GM12891 (cell line): Measurements from ENCODE around the gene ZBTB20.

Experiments
- PAX5 ChIP-seq: IDR thresholded peaks from 2 replicates; pipeline ENCODE4 v1.6.1; 2011; ENCODE audit warnings: low read length, moderate library complexity, mild to moderate bottlenecking; ENCODE audit not compliant: insufficient read depth, severe bottlenecking
- POLR2A ChIP-seq: IDR thresholded peaks from 2 replicates; pipeline ENCODE4 v1.6.1; 2011; ENCODE audit warnings: low read depth, low read length, control low read depth
- POLR2AphosphoS5 ChIP-seq: IDR thresholded peaks from 2 replicates; pipeline ENCODE4 v1.6.1; 2011; ENCODE audit warnings: low read depth, low read length, control low read depth
- POU2F2 ChIP-seq: IDR thresholded peaks from 2 replicates; pipeline ENCODE4 v1.6.1; 2011; ENCODE audit warnings: low read depth, mild to moderate bottlenecking, control low read depth, low read length, moderate library complexity
- SPI1 ChIP-seq: IDR thresholded peaks from 2 replicates; pipeline ENCODE4 v1.6.1; 2011; ENCODE audit warnings: low read depth, low read length, control low read depth
- TAF1 ChIP-seq: IDR thresholded peaks from 2 replicates; pipeline ENCODE4 v1.6.1; 2011; ENCODE audit warnings: low read depth, low read length, control low read depth

DNA sequence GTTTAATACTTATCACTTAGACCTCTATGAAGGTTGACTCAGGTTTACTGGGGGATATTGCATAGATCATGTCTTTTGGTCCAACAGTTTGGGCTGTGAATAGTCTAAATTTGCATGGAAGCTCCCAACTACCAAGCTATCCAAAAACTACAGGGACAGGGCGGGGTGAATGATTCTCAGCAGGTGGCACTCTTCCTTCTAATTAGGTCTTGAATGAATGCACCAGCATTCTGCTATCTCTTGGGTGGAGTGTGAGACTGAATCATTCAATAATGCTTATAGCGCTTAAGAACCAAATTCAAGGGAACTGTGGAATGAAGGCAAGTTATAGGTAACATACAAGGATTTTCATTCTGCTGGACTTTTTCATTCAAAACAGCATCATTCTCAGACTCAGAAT, 507.0 kb downstream of the ZBTB20 start:
- TF ChIP-seq POLR2AphosphoS5, result no peak
- TF ChIP-seq POLR2A, result no peak
- TF ChIP-seq POU2F2, result no peak
- TF ChIP-seq TAF1, result no peak
- TF ChIP-seq SPI1, result no peak
- no peak for TF ChIP-seq PAX5
